IMR-90 (cell line): ENCODE measurements around the gene SEC11C. TPM values are rescaled to one million over a fixed set of nuclear protein-coding genes. Genes with fewer than 3 reads are reported as not detected.

ENCODE experiments used
- ATAC-seq: fragments of 200-7000 bp; cut with Tn5 transposase; 2 replicates; pipeline ENCODE4 v1.9.1; 2020; ENCODE audit warnings: low read depth, mild to moderate bottlenecking, moderate library complexity
- BruUV-seq: library from RNA; stranded (reverse); fragments of 400-500 nt; replicated peaks from 2 replicates; lab custom pipeline; 2021; lab: Mats Ljungman, UMichigan
- CTCF ChIA-PET: fragments of 300-600 bp; formaldehyde crosslinking; extraction: SDS; loops from one replicate; lab custom pipeline; 2021; ENCODE audit warnings: antibody characterized with exemption; lab: Yijun Ruan, JAX
- POLR2A ChIA-PET: fragments of 300-600 bp; sonication (Branson Sonifier 250); formaldehyde crosslinking; loops from one replicate; lab custom pipeline; 2022; ENCODE audit warnings: antibody characterized with exemption; ENCODE audit not compliant: unreplicated experiment; lab: Charles Lee
- DNase-seq: peaks from one replicate; pipeline ENCODE4 v3.0.0; 2013
- H2AFZ ChIP-seq: replicated peaks from 2 replicates; pipeline ENCODE3; 2013; ENCODE audit warnings: low read length, mild to moderate bottlenecking; ENCODE audit not compliant: poor library complexity
- H2AK5ac ChIP-seq: 2 replicates; pipeline ENCODE4 v1.6.1; 2013; ENCODE audit warnings: low read depth, low read length, inconsistent platforms
- H2AK9ac ChIP-seq: replicated peaks from 2 replicates; pipeline ENCODE3; 2013; ENCODE audit warnings: mild to moderate bottlenecking, low read depth, low read length, moderate library complexity; ENCODE audit not compliant: poor library complexity
- H2BK120ac ChIP-seq: 2 replicates; pipeline ENCODE4 v1.6.1; 2013; ENCODE audit warnings: low read depth, low read length, inconsistent platforms
- H2BK15ac ChIP-seq: 3 replicates; pipeline ENCODE4 v1.6.1; 2013; ENCODE audit warnings: low read depth, low read length, inconsistent platforms
- H2BK20ac ChIP-seq: 2 replicates; pipeline ENCODE4 v1.6.1; 2013; ENCODE audit warnings: low read depth, mild to moderate bottlenecking, inconsistent platforms, low read length, moderate library complexity
- H2BK5ac ChIP-seq: 2 replicates; pipeline ENCODE4 v1.6.1; 2013; ENCODE audit warnings: mild to moderate bottlenecking, low read depth, low read length, inconsistent platforms; ENCODE audit not compliant: poor library complexity, severe bottlenecking
- H3K14ac ChIP-seq: replicated peaks from 2 replicates; pipeline ENCODE4 v1.6.1; 2013; ENCODE audit warnings: low read depth, low read length, inconsistent platforms
- H3K18ac ChIP-seq: 2 replicates; pipeline ENCODE4 v1.6.1; 2013; ENCODE audit warnings: low read depth, low read length, control low read depth
- H3K23ac ChIP-seq: 2 replicates; pipeline ENCODE4 v1.6.1; 2013; ENCODE audit warnings: low read depth, low read length, inconsistent platforms
- H3K27ac ChIP-seq: 2 replicates; pipeline ENCODE4 v1.5.1; 2013; ENCODE audit warnings: mild to moderate bottlenecking, control low read depth, low read length; ENCODE audit not compliant: insufficient read depth
- H3K27me3 ChIP-seq: 2 replicates; pipeline ENCODE4 v1.6.1; 2013; ENCODE audit warnings: low read length; ENCODE audit not compliant: control insufficient read depth, insufficient read depth
- H3K36me3 ChIP-seq: 2 replicates; pipeline ENCODE4 v1.6.1; 2013; ENCODE audit warnings: low read length, mixed read lengths; ENCODE audit not compliant: control insufficient read depth, insufficient read depth
- H3K4ac ChIP-seq: 2 replicates; pipeline ENCODE4 v1.6.1; 2013; ENCODE audit warnings: low read depth, low read length, inconsistent platforms
- H3K4me1 ChIP-seq: 2 replicates; pipeline ENCODE4 v1.6.1; 2013; ENCODE audit warnings: low read length, mixed read lengths; ENCODE audit not compliant: control insufficient read depth, insufficient read depth
- H3K4me2 ChIP-seq: 2 replicates; pipeline ENCODE4 v1.6.1; 2013; ENCODE audit warnings: low read depth, mild to moderate bottlenecking, control low read depth, low read length, moderate library complexity
- H3K4me3 ChIP-seq: 2 replicates; pipeline ENCODE4 v1.5.1; 2013; ENCODE audit warnings: low read depth, mild to moderate bottlenecking, control low read depth, low read length, moderate library complexity; ENCODE audit not compliant: insufficient read depth
- H3K56ac ChIP-seq: 2 replicates; pipeline ENCODE4 v1.6.1; 2013; ENCODE audit warnings: low read length, inconsistent platforms; ENCODE audit not compliant: insufficient read depth; ENCODE audit errors: extremely low read depth
- H3K79me1 ChIP-seq, 2 experiments: 2 replicates each; pipeline ENCODE4 v1.6.1; 2013; ENCODE audit warnings: low read length in 2 of 2, inconsistent platforms in 1 of 2, low read depth in 1 of 2
- H3K9ac ChIP-seq: 2 replicates; pipeline ENCODE4 v1.6.1; 2013; ENCODE audit warnings: low read depth, low read length, control low read depth
- H3K9me1 ChIP-seq: 2 replicates; pipeline ENCODE4 v1.6.1; 2013; ENCODE audit warnings: low read length, inconsistent platforms; ENCODE audit not compliant: insufficient read depth
- H3K9me3 ChIP-seq: 2 replicates; pipeline ENCODE4 v1.6.1; 2013; ENCODE audit warnings: low read length; ENCODE audit not compliant: control insufficient read depth, insufficient read depth
- H4K20me1 ChIP-seq: 2 replicates; pipeline ENCODE4 v1.6.1; 2013; ENCODE audit warnings: low read length, inconsistent platforms; ENCODE audit not compliant: insufficient read depth
- H4K5ac ChIP-seq: 2 replicates; pipeline ENCODE4 v1.6.1; 2013; ENCODE audit warnings: mild to moderate bottlenecking, low read depth, low read length, control low read depth
- H4K8ac ChIP-seq, 2 experiments: 2 replicates each; pipeline ENCODE4 v1.6.1; 2013; ENCODE audit warnings: low read depth in 2 of 2, low read length in 2 of 2, control low read depth in 1 of 2, inconsistent platforms in 1 of 2
- H4K91ac ChIP-seq: 2 replicates; pipeline ENCODE4 v1.6.1; 2013; ENCODE audit warnings: low read depth, low read length, inconsistent platforms; ENCODE audit not compliant: insufficient read depth
- CHD1 ChIP-seq: IDR thresholded peaks from 2 replicates; pipeline ENCODE4 v1.6.1; 2012; ENCODE audit warnings: low read depth, low read length, improper control_type of control experiment
- CTCF ChIP-seq: conservative IDR thresholded peaks from 2 replicates; pipeline ENCODE4 v1.5.1; 2012; ENCODE audit warnings: mild to moderate bottlenecking, low read depth, low read length, improper control_type of control experiment
- FOS ChIP-seq: fragments of 150-350 bp; IDR thresholded peaks from 2 replicates; pipeline ENCODE4 v1.6.1; 2016; ENCODE audit warnings: low read depth, low read length
- MAFK ChIP-seq: IDR thresholded peaks from 2 replicates; pipeline ENCODE4 v1.6.1; 2012; ENCODE audit warnings: low read depth, low read length, improper control_type of control experiment
- MAZ ChIP-seq: IDR thresholded peaks from 2 replicates; pipeline ENCODE4 v1.6.1; 2012; ENCODE audit warnings: low read depth, mild to moderate bottlenecking, low read length, improper control_type of control experiment, moderate library complexity, borderline replicate concordance
- NFE2L2 ChIP-seq: fragments of 150-350 bp; IDR thresholded peaks from 2 replicates; pipeline ENCODE4 v1.6.1; 2016; ENCODE audit warnings: low read depth, mild to moderate bottlenecking, low read length
- POLR2A ChIP-seq: IDR thresholded peaks from 2 replicates; pipeline ENCODE4 v1.6.1; 2012; ENCODE audit warnings: mild to moderate bottlenecking, low read depth, low read length
- RAD21 ChIP-seq: IDR thresholded peaks from 2 replicates; pipeline ENCODE4 v1.6.1; 2012; ENCODE audit warnings: low read length, improper control_type of control experiment
- RFX5 ChIP-seq: IDR thresholded peaks from 2 replicates; pipeline ENCODE4 v1.8.0; 2012; ENCODE audit warnings: low read depth, mild to moderate bottlenecking, low read length, moderate library complexity
- SMC3 ChIP-seq: fragments of 150-350 bp; IDR thresholded peaks from 2 replicates; pipeline ENCODE4 v1.6.1; 2016; ENCODE audit warnings: low read depth, mild to moderate bottlenecking, antibody characterized with exemption, low read length, moderate library complexity
- USF2 ChIP-seq: fragments of 150-350 bp; IDR thresholded peaks from 2 replicates; pipeline ENCODE4 v1.6.1; 2017; ENCODE audit warnings: mild to moderate bottlenecking, antibody characterized with exemption, low read length, low read depth
- WGBS, 2 experiments: methylation state at CpG; one replicate each; pipeline versions ENCODE4 v1.1.5 to v1.1.7; 2013; ENCODE audit warnings: missing lambda C conversion rate in 2 of 2; ENCODE audit not compliant: insufficient read length in 1 of 2; ENCODE audit errors: extremely low coverage in 2 of 2; 5-methylcytosine and 5-hydroxymethylcytosine counted together
- dilution Hi-C: fragments of 300-500 bp; cut with HindIII; formaldehyde crosslinking; loops from one replicate; pipeline ENCODE4 v1.14.3; 2018; ENCODE audit warnings: low sequenced_read_pairs; ENCODE audit not compliant: unreplicated experiment
- in situ Hi-C: fragments of 300-500 bp; cut with MboI; formaldehyde crosslinking; loops from 3 replicates; pipeline ENCODE4 v1.14.3; 2019; ENCODE audit warnings: low sequenced_read_pairs, inconsistent platforms, mixed read lengths
- intact Hi-C: fragments of 100-400 bp; cut with micrococcal nuclease; formaldehyde crosslinking; loops from 2 replicates; pipeline ENCODE4 v1.10.0; 2022
- polyA plus RNA-seq, 3 experiments: library from polyadenylated mRNA; depleted of rRNA; stranded (reverse); fragments of >200 nt; gene quantifications; 2 replicates each; pipeline ENCODE4 v1.2.3, GENCODE V29; 2012; ENCODE audit warnings: low replicate concordance in 1 of 3
- total RNA-seq: library from RNA; depleted of rRNA; stranded (reverse); fragments of >200 nt; gene quantifications from 2 replicates; pipeline ENCODE4 v1.2.3, GENCODE V29; 2012
- TF ChIP-seq, protein P1 (sequence below): fragments of 150-350 bp; IDR thresholded peaks from 2 replicates; pipeline ENCODE4 v1.6.1; 2016; ENCODE audit warnings: low read depth, mild to moderate bottlenecking, low read length, moderate library complexity, borderline replicate concordance

Gene SEC11C
- total and polyA plus RNA-seq, 2 of the 4 experiments (the other 2 are of a cell fraction), result 10.6 to 11.9 TPM

DNA sequence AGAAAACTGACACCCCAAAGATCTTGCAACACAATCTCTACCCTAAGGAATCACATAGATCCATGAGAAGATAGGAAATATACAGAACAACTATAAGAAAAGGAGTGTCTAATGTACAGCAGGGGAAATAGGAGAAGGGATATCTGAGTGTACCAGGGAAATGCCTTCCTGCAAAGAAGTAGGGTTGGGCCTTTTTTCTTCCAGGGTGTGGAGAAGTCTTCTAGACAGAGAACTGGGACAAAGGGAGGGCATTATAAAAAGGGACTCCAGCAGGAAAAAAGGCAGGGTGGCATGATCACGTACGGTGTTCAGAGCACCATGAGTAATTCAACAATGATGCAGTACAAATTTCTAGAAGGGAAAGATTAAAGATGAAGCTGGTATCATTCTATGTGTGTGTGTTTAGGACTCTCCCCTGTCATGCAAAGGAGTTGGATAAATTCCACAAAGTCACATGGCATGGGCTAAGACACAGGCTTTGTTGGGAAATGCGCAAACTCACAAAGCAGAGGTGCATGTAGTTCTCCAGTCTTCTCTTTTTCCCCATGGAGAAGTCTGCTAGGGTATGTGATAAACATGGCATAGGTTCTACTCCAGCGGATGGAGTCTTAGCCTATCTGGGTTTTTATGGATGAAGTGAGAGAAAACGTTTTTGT lies 6.7 kb upstream of the SEC11C start:
- H2BK120ac ChIP-seq, result no peak overlapping the region
- no peak overlapping the region for H3K4me3 ChIP-seq
- no peak overlapping the region for H3K9ac ChIP-seq
- no peak overlapping the region for H3K4me2 ChIP-seq
- H3K79me1 ChIP-seq, result no peaks in the 10 kb centered on the region
- no peak overlapping the region for H3K4ac ChIP-seq
- H3K27me3 ChIP-seq, result peaks cover 52% of the 10 kb centered on the region
- H2BK15ac ChIP-seq, result no peak overlapping the region
- H3K18ac ChIP-seq, result no peak overlapping the region
- no peak overlapping the region for H3K56ac ChIP-seq
- ChIA-PET CTCF (no interaction called here), POLR2A (no interaction called here)
- no TSS peak for BruUV-seq
- no peaks in the 10 kb centered on the region for H3K4me1 ChIP-seq
- ATAC-seq (no peak), DNase-seq (no peak)
- no peak overlapping the region for H4K8ac ChIP-seq
- no peak overlapping the region for H4K91ac ChIP-seq
- no peak overlapping the region for H2AK5ac ChIP-seq
- in situ Hi-C loops (no loop called here), intact Hi-C loops (no loop called here), dilution Hi-C loops (no loop called here)
- no peak overlapping the region for H2AFZ ChIP-seq
- no peak overlapping the region for H3K23ac ChIP-seq
- H4K5ac ChIP-seq, result no peak overlapping the region
- H4K20me1 ChIP-seq, result no peaks in the 10 kb centered on the region
- no peak for TF ChIP-seq NFE2L2
- TF ChIP-seq USF2, result no peak
- TF ChIP-seq RFX5, result no peak
- no peak for TF ChIP-seq CTCF
- TF ChIP-seq POLR2A, result no peak
- no peak for TF ChIP-seq MAFK
- TF ChIP-seq FOS, result no peak
- no peak for TF ChIP-seq CHD1
- TF ChIP-seq, protein P1, sequence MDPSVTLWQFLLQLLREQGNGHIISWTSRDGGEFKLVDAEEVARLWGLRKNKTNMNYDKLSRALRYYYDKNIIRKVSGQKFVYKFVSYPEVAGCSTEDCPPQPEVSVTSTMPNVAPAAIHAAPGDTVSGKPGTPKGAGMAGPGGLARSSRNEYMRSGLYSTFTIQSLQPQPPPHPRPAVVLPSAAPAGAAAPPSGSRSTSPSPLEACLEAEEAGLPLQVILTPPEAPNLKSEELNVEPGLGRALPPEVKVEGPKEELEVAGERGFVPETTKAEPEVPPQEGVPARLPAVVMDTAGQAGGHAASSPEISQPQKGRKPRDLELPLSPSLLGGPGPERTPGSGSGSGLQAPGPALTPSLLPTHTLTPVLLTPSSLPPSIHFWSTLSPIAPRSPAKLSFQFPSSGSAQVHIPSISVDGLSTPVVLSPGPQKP, result no peak
- no peak for TF ChIP-seq MAZ
- TF ChIP-seq RAD21, result no peak
- TF ChIP-seq SMC3, result no peak
- no peak overlapping the region for H2BK20ac ChIP-seq
- no peaks in the 10 kb centered on the region for H3K9me1 ChIP-seq
- H3K9me3 ChIP-seq, result no peaks in the 10 kb centered on the region
- H3K14ac ChIP-seq, result no peak overlapping the region
- H2AK9ac ChIP-seq, result no peak overlapping the region
- H3K36me3 ChIP-seq, result no peaks in the 10 kb centered on the region
- WGBS, 2 experiments, result no CpG with 5 or more reads among the region's 5 CpGs
- no peak overlapping the region for H2BK5ac ChIP-seq
- no peak overlapping the region for H3K27ac ChIP-seq
